ENCODE measurements around the gene LDLRAD3.

Gene LDLRAD3

DNA sequence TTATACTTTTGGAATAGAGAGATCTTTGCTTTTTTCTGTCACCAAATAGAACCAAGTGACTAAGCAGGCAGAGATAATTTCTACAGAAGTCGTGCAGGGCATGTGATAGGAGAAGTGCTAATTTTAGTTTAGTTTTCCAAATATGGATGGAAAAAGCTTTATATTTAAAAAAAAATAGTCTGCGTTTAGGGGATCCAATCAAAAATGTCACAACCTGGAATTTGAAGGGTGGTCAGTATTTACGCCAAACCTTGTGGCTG lies 165.7 kb downstream of the LDLRAD3 start:
- Histone ChIP-seq H4K20me1 (ENCODE audit: insufficient read depth, low read length) (no peaks in the 10 kb centered on the region), H3K4me1 (ENCODE audit: low read length) (no peaks in the 10 kb centered on the region), H3K9ac (ENCODE audit: low read length) (no peak overlapping the region), H3K4me2 (ENCODE audit: low read length) (no peak overlapping the region), H2AFZ (ENCODE audit: low read depth, low read length) (no peak overlapping the region), H3K79me2 (ENCODE audit: low read length) (no peaks in the 10 kb centered on the region), H3K27me3 (ENCODE audit: low read depth, low read length) (peaks cover 33% of the 10 kb centered on the region), H3K27ac (ENCODE audit: low read length) (no peak overlapping the region), H3K36me3 (replicated peaks; ENCODE audit: low read depth, low read length) (no peaks in the 10 kb centered on the region), H3K4me3 (ENCODE audit: low read length) (no peak overlapping the region), H3K9me3 (ENCODE audit: insufficient read depth, low read length) (no peaks in the 10 kb centered on the region)
- TF ChIP-seq EZH2phosphoT487 (IDR thresholded peaks at IDR 0.05; ENCODE audit: low read depth): no peak
- TF ChIP-seq, protein P1, sequence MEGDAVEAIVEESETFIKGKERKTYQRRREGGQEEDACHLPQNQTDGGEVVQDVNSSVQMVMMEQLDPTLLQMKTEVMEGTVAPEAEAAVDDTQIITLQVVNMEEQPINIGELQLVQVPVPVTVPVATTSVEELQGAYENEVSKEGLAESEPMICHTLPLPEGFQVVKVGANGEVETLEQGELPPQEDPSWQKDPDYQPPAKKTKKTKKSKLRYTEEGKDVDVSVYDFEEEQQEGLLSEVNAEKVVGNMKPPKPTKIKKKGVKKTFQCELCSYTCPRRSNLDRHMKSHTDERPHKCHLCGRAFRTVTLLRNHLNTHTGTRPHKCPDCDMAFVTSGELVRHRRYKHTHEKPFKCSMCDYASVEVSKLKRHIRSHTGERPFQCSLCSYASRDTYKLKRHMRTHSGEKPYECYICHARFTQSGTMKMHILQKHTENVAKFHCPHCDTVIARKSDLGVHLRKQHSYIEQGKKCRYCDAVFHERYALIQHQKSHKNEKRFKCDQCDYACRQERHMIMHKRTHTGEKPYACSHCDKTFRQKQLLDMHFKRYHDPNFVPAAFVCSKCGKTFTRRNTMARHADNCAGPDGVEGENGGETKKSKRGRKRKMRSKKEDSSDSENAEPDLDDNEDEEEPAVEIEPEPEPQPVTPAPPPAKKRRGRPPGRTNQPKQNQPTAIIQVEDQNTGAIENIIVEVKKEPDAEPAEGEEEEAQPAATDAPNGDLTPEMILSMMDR (IDR thresholded peaks at IDR 0.05; ENCODE audit: low read depth, low read length): no peak

DNA sequence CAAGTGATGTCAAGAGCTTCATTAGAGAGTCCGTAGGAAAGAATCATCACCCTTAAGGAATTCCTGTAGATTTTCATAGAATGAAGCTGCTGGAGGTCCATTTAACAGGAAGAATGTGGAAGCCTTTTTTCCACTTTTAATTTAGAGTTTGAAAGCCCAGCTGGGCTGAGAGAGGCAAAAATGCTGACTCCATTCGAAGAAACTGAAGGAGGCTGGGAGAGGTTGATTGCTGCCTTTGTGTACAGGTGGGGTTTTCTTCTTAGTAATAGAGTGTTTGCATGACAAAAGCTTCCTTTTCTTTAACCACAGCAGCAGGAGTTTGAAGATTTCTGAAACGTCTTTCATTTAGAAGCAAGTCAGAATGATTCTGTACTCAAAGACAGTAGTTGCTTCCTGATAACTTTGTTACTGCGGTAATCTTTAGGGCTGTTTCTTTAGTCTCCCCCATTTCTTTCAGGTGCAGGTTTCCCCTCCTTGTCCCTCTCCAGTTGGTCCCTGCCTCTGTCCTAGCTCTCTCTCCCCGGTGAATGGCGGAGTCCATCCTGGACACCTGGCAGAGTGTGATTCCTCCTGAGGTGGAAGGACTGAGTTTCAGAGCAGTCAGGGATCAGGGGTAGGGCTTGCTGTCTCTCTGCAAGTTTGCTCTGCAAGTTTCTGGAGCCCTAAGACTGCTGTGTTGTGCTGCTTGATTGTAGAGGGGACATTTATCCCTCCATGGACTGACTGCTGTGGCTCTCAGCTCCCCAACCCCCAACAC lies 166.2 kb downstream of the LDLRAD3 start:
- Histone ChIP-seq H3K9ac (ENCODE audit: low read length) (no peak overlapping the region), H3K27ac (ENCODE audit: low read length) (no peak overlapping the region), H3K4me3 (ENCODE audit: low read length) (no peak overlapping the region)

DNA sequence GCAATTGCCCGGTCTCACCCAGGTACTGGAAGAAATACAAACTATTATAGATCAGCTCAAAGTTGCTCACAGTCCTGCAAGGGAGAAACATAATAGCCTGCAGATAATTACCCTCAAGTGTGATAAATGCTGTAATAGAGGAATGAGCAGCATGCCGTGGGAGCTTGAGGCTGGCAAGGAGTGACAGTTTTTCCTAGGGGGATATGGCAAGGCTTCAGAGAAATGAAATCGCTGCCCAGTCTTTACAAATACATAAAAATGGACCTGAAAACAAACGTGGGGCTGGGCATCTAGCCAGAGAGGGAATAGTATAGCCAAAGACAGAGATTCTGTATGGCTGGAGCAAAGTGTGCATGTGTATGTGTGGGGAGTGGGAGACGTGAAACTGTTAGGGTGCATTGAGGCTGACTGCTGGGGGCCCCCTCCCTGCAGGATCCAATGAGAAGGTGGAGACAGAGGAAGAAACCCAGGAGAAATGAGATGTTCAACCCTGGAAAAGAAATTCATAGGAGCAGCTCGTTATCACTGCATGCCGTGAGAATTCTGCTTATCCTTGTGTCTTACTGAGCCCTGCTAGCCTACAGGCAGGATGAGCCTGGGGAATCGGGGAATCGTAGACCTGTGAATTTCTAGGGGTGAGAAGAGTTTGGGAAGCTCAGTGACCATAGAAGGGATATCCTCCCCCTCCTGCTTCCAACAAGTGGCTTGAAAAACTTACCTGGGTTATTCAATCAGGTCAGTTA lies 167.0 kb downstream of the LDLRAD3 start:
- TF ChIP-seq, protein P1 (IDR thresholded peaks at IDR 0.05; ENCODE audit: low read depth, low read length): no peak
- no peak for TF ChIP-seq EZH2phosphoT487 (IDR thresholded peaks at IDR 0.05; ENCODE audit: low read depth)
- Histone ChIP-seq H3K9ac (ENCODE audit: low read length) (no peak overlapping the region), H3K79me2 (ENCODE audit: low read length) (no peaks in the 10 kb centered on the region), H3K9me3 (ENCODE audit: insufficient read depth, low read length) (no peaks in the 10 kb centered on the region), H3K27me3 (ENCODE audit: low read depth, low read length) (peaks cover 33% of the 10 kb centered on the region), H3K4me2 (ENCODE audit: low read length) (no peak overlapping the region), H2AFZ (ENCODE audit: low read depth, low read length) (no peak overlapping the region), H4K20me1 (ENCODE audit: insufficient read depth, low read length) (no peaks in the 10 kb centered on the region), H3K36me3 (replicated peaks; ENCODE audit: low read depth, low read length) (no peaks in the 10 kb centered on the region), H3K4me3 (ENCODE audit: low read length) (no peak overlapping the region), H3K4me1 (ENCODE audit: low read length) (no peaks in the 10 kb centered on the region), H3K27ac (ENCODE audit: low read length) (no peak overlapping the region)

More for the DNA sequence above, 166.2 kb downstream of the LDLRAD3 start:
- H3K79me2 ChIP-seq (ENCODE audit: low read length): no peaks in the 10 kb centered on the region
- TF ChIP-seq EZH2phosphoT487 (IDR thresholded peaks at IDR 0.05; ENCODE audit: low read depth): no peak
- TF ChIP-seq, protein P1 (IDR thresholded peaks at IDR 0.05; ENCODE audit: low read depth, low read length): no peak
- peaks cover 33% of the 10 kb centered on the region for H3K27me3 ChIP-seq (ENCODE audit: low read depth, low read length)
- H4K20me1 ChIP-seq (ENCODE audit: insufficient read depth, low read length): no peaks in the 10 kb centered on the region
- H3K4me2 ChIP-seq (ENCODE audit: low read length): no peak overlapping the region
- no peaks in the 10 kb centered on the region for H3K4me1 ChIP-seq (ENCODE audit: low read length)
- no peaks in the 10 kb centered on the region for H3K36me3 ChIP-seq (replicated peaks; ENCODE audit: low read depth, low read length)
- no peaks in the 10 kb centered on the region for H3K9me3 ChIP-seq (ENCODE audit: insufficient read depth, low read length)
- H2AFZ ChIP-seq (ENCODE audit: low read depth, low read length): no peak overlapping the region

DNA sequence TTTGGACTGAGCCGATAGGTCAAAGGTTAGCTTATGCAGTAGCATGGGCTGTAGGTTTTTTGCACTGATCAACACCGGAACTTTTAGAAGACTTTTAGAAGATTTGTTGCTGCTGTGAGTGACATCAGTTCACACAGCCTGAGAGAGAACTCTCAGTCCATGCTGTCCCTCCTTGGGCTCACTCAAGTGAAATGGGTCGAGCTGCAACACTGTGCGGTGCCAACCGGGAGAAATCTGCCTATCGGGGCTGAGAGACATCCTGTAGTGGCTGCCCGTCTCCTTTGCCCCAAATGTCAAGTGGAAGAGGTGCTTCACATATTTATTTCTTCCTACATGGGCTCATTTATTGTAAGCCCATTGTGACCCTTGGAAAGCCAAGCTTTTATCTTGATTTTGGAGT lies 170.2 kb downstream of the LDLRAD3 start:
- TF ChIP-seq, protein P1 (IDR thresholded peaks at IDR 0.05; ENCODE audit: low read depth, low read length): no peak
- no peak for TF ChIP-seq EZH2phosphoT487 (IDR thresholded peaks at IDR 0.05; ENCODE audit: low read depth)
- no peaks in the 10 kb centered on the region for H3K4me1 ChIP-seq (ENCODE audit: low read length)
- no peak overlapping the region for H3K4me2 ChIP-seq (ENCODE audit: low read length)
- H3K36me3 ChIP-seq (replicated peaks; ENCODE audit: low read depth, low read length): no peaks in the 10 kb centered on the region
- no peaks in the 10 kb centered on the region for H3K79me2 ChIP-seq (ENCODE audit: low read length)
- H3K27me3 ChIP-seq (ENCODE audit: low read depth, low read length): peaks cover 33% of the 10 kb centered on the region
- no peak overlapping the region for H3K4me3 ChIP-seq (ENCODE audit: low read length)
- H2AFZ ChIP-seq (ENCODE audit: low read depth, low read length): no peak overlapping the region
- H4K20me1 ChIP-seq (ENCODE audit: insufficient read depth, low read length): no peaks in the 10 kb centered on the region
- no peaks in the 10 kb centered on the region for H3K9me3 ChIP-seq (ENCODE audit: insufficient read depth, low read length)
- H3K27ac ChIP-seq (ENCODE audit: low read length): no peak overlapping the region
- H3K9ac ChIP-seq (ENCODE audit: low read length): no peak overlapping the region
